Body of pancreas (tissue), 4 donors: ENCODE data around the gene ARSB. TPM values are rescaled to one million over a fixed set of nuclear protein-coding genes. Genes with fewer than 3 reads are reported as not detected.

Source experiments
- ATAC-seq: fragments of 150-250 bp; one replicate; pipeline ENCODE4 v1.9.1; 2016
- DNase-seq, 4 donors: peaks; one replicate each; pipeline ENCODE4 v3.0.0-alpha.2; 2019
- H3K27ac ChIP-seq, 4 donors: fragments of 200-600 bp; sonication (generic); 1 replicate in 3 of 4; 2 replicates in 1 of 4; pipeline versions ENCODE4 v1.5.1 to v1.6.1; 2016 to 2019; ENCODE audit warnings: mild to moderate bottlenecking in 1 of 4, mixed read lengths in 1 of 4, moderate library complexity in 1 of 4
- H3K27me3 ChIP-seq, 2 donors: fragments of 200-600 bp; sonication (generic); one replicate each; pipeline ENCODE4 v1.6.0; 2016; ENCODE audit warnings: mild to moderate bottlenecking in 1 of 2
- H3K36me3 ChIP-seq, 2 donors: fragments of 200-600 bp; sonication (generic); replicated peaks in 1 of 2; 2 replicates each; pipeline ENCODE4 v1.5.1; 2016; ENCODE audit warnings: low read depth in 2 of 2; ENCODE audit not compliant: insufficient read depth in 1 of 2
- H3K4me1 ChIP-seq: fragments of 200-600 bp; sonication (generic); one replicate; pipeline ENCODE4 v1.6.0; 2016
- H3K4me3 ChIP-seq, 2 donors: fragments of 200-600 bp; sonication (generic); 1 replicate in 1 of 2; 2 replicates in 1 of 2; pipeline ENCODE4 v1.5.1; 2016 to 2019
- H3K9me3 ChIP-seq, 3 donors: fragments of 200-600 bp; sonication (generic); 1 replicate in 2 of 3; 2 replicates in 1 of 3; pipeline ENCODE4 v1.5.1; 2016
- CTCF ChIP-seq, 7 experiments: fragments of 450-650 bp in 4 of 7; fragments of 200-600 bp in 3 of 7; sonication (generic) in 3 of 7; IDR thresholded peaks; one replicate each; pipeline ENCODE4 v1.5.1; 2016 to 2019; ENCODE audit warnings: antibody characterized with exemption in 7 of 7
- POLR2A ChIP-seq, 3 donors: fragments of 450-650 bp; IDR thresholded peaks; one replicate each; pipeline ENCODE4 v1.6.1; 2016; ENCODE audit warnings: antibody characterized with exemption in 3 of 3, mild to moderate bottlenecking in 2 of 3
- WGBS, 2 donors: methylation state at CpG; one replicate each; pipeline ENCODE4 v1.1.5; 2017; 5-methylcytosine and 5-hydroxymethylcytosine counted together
- intact Hi-C: fragments of 100-400 bp; cut with DNase I; formaldehyde crosslinking; loops from one replicate; pipeline ENCODE4 v1.15.1; 2023
- total RNA-seq, 2 donors: library from RNA; depleted of rRNA; stranded (reverse); fragments of >200 nt; gene quantifications; one replicate each; pipeline ENCODE4 v1.1.0, GENCODE V29; 2016

ARSB gene
- total RNA-seq, 2 donors from 2014 or later: 9.9 to 12.2 TPM

- ATAC-seq: no peak
- no peak for TF ChIP-seq CTCF (IDR thresholded peaks at IDR 0.05)
- no peak for TF ChIP-seq POLR2A (IDR thresholded peaks at IDR 0.05)
These were observed 192.6 kb downstream of the ARSB start for GRCh38 chr5:78792345-78793055.

GRCh38 chr5:78791501-78792100, 193.5 kb downstream of the ARSB start:
- no peak for DNase-seq
- intact Hi-C loops: no loop called here
- Histone ChIP-seq H3K27ac (no peak overlapping the region), H3K9me3 (no peaks in the 10 kb centered on the region), H3K4me3 (no peak overlapping the region), H3K27me3 (no peaks in the 10 kb centered on the region), H3K36me3 (no peaks in the 10 kb centered on the region), H3K4me1 (no peaks in the 10 kb centered on the region)
- ATAC-seq: no peak
- 91 to 93% methylated on average over 11 of the region's 11 CpGs for WGBS, 2 donors
- TF ChIP-seq POLR2A (IDR thresholded peaks at IDR 0.05): no peak
- no peak for TF ChIP-seq CTCF (IDR thresholded peaks at IDR 0.05)

More at GRCh38 chr5:78792345-78793055, 192.6 kb downstream of the ARSB start:
- no peaks in the 10 kb centered on the region for H3K4me1 ChIP-seq
- H3K27me3 ChIP-seq: no peaks in the 10 kb centered on the region
- no peak for DNase-seq
- intact Hi-C loops: no loop called here
- no peak overlapping the region for H3K27ac ChIP-seq
- no peak overlapping the region for H3K4me3 ChIP-seq
- no peaks in the 10 kb centered on the region for H3K9me3 ChIP-seq
- WGBS, 2 donors: 77 to 86% methylated on average over 10 of the region's 10 CpGs
- no peaks in the 10 kb centered on the region for H3K36me3 ChIP-seq

GRCh38 chr5:78787783-78788182, 197.3 kb downstream of the ARSB start:
- intact Hi-C loops: no loop called here
- TF ChIP-seq POLR2A (IDR thresholded peaks at IDR 0.05) (no peak), CTCF (IDR thresholded peaks at IDR 0.05) (no peak)
- ATAC-seq: no peak

GRCh38 chr5:78785454-78785853, 199.7 kb downstream of the ARSB start:
- ATAC-seq (no peak), DNase-seq (no peak)
- Histone ChIP-seq H3K27ac (no peak overlapping the region), H3K4me3 (no peak overlapping the region), H3K4me1 (no peaks in the 10 kb centered on the region), H3K27me3 (no peaks in the 10 kb centered on the region), H3K36me3 (no peaks in the 10 kb centered on the region), H3K9me3 (no peaks in the 10 kb centered on the region)
- WGBS, 2 donors: 91 to 95% methylated on average over 1 of the region's 1 CpG
- intact Hi-C loops: no loop called here
- TF ChIP-seq POLR2A (IDR thresholded peaks at IDR 0.05) (no peak), CTCF (IDR thresholded peaks at IDR 0.05) (no peak)

More at GRCh38 chr5:78787783-78788182, 197.3 kb downstream of the ARSB start:
- 54 to 65% methylated on average over 7 of the region's 7 CpGs for WGBS, 2 donors
- Histone ChIP-seq H3K9me3 (no peaks in the 10 kb centered on the region), H3K36me3 (no peaks in the 10 kb centered on the region), H3K4me1 (no peaks in the 10 kb centered on the region), H3K4me3 (no peak overlapping the region), H3K27ac (peak overlapping the region in 1 of 4 donors; percentile 6), H3K27me3 (no peaks in the 10 kb centered on the region)
- no peak for DNase-seq
